ENCODE data around the gene CSK. TPM values are rescaled to one million over a fixed set of nuclear protein-coding genes. Genes with fewer than 3 reads are reported as not detected.

CSK gene
- total and polyA plus RNA-seq, 12 donors = 19.7 to 48.6 (median 24.8) TPM

- Histone ChIP-seq H3K36me3 (no peaks in the 10 kb centered on the region), H3K4me1 (no peaks in the 10 kb centered on the region), H3K9me3 (no peaks in the 10 kb centered on the region), H3K27ac (no peak overlapping the region), H3K27me3 (no peaks in the 10 kb centered on the region), H3K4me3 (no peak overlapping the region)
- TF ChIP-seq CTCF (IDR thresholded peaks at IDR 0.05) = no peak
- whole genome bisulfite sequencing, 2 donors = 58 to 66% methylated on average over 2 of the region's 2 CpGs
- ATAC-seq (no peak), DNase-seq (no peak)
- intact Hi-C loops (cut with DNase I) = no loop called here
Measured at GRCh38 chr15:74750751-74751150, 31.1 kb upstream of the CSK start.

GRCh38 chr15:74752011-74752410 is 29.9 kb upstream of the CSK start:
- 64 to 72% methylated on average over 8 of the region's 8 CpGs for WGBS, 2 donors
- H3K27ac ChIP-seq = no peak overlapping the region
- no peaks in the 10 kb centered on the region for H3K4me1 ChIP-seq
- no peak overlapping the region for H3K4me3 ChIP-seq
- H3K36me3 ChIP-seq = no peaks in the 10 kb centered on the region
- intact Hi-C loops (cut with DNase I) = no loop called here
- H3K9me3 ChIP-seq = no peaks in the 10 kb centered on the region
- no peaks in the 10 kb centered on the region for H3K27me3 ChIP-seq
- DNase-seq = no peak
- TF ChIP-seq CTCF (IDR thresholded peaks at IDR 0.05) = no peak
- no peak for ATAC-seq

GRCh38 chr15:74752531-74752930 is 29.3 kb upstream of the CSK start:
- intact Hi-C loops (cut with DNase I) = no loop called here
- Histone ChIP-seq H3K27me3 (no peaks in the 10 kb centered on the region), H3K36me3 (no peaks in the 10 kb centered on the region), H3K4me3 (no peak overlapping the region), H3K27ac (no peak overlapping the region), H3K4me1 (no peaks in the 10 kb centered on the region), H3K9me3 (no peaks in the 10 kb centered on the region)
- no peak for ATAC-seq
- no peak for DNase-seq
- WGBS, 2 donors = 57 to 59% methylated on average over 5 of the region's 5 CpGs
- TF ChIP-seq CTCF (IDR thresholded peaks at IDR 0.05) = no peak

GRCh38 chr15:74754593-74755215 is 27.2 kb upstream of the CSK start:
- no peak for DNase-seq
- WGBS, 2 donors = 81% methylated on average over 20 of the region's 20 CpGs
- no peaks in the 10 kb centered on the region for H3K36me3 ChIP-seq

More at GRCh38 chr15:74754593-74755215, 27.2 kb upstream of the CSK start:
- H3K27ac ChIP-seq = no peak overlapping the region
- TF ChIP-seq CTCF (IDR thresholded peaks at IDR 0.05) = no peak
- ATAC-seq = no peak
- no peaks in the 10 kb centered on the region for H3K9me3 ChIP-seq
- H3K27me3 ChIP-seq = no peaks in the 10 kb centered on the region
- intact Hi-C loops (cut with DNase I) = no loop called here
- no peak overlapping the region for H3K4me3 ChIP-seq
- H3K4me1 ChIP-seq = no peaks in the 10 kb centered on the region
